Mesendoderm (in vitro differentiated cells): ENCODE data around the gene CD247.
"Not testable (repeated sequence)": the region's sequence is repeated elsewhere in the genome, so short reads cannot be mapped to it uniquely, and the experiment has no call there.

ENCODE experiments used
- DNase-seq: peaks from one replicate; pipeline ENCODE4 v3.0.0; 2013
- H2AK5ac ChIP-seq: 2 replicates; pipeline ENCODE4 v1.6.1; 2013; ENCODE audit warnings: low read length, inconsistent platforms
- H2BK120ac ChIP-seq: 2 replicates; pipeline ENCODE4 v1.6.1; 2013; ENCODE audit warnings: low read depth, mild to moderate bottlenecking, low read length, moderate library complexity, mixed read lengths
- H2BK15ac ChIP-seq: replicated peaks from 2 replicates; pipeline ENCODE4 v1.6.1; 2013; ENCODE audit warnings: low read depth, mild to moderate bottlenecking, moderate library complexity
- H2BK5ac ChIP-seq: 2 replicates; pipeline ENCODE4 v1.6.1; 2013; ENCODE audit warnings: low read length, inconsistent platforms
- H3K18ac ChIP-seq: 2 replicates; pipeline ENCODE4 v1.6.1; 2013; ENCODE audit warnings: mild to moderate bottlenecking, low read length, mixed read lengths
- H3K23ac ChIP-seq: one replicate; pipeline ENCODE4 v1.6.1; 2013; ENCODE audit warnings: low read length
- H3K27ac ChIP-seq: 2 replicates; pipeline ENCODE4 v1.5.1; 2013; ENCODE audit warnings: low read depth, mild to moderate bottlenecking, inconsistent platforms, low read length, moderate library complexity
- H3K27me3 ChIP-seq: 2 replicates; pipeline ENCODE4 v1.6.1; 2013; ENCODE audit warnings: low read length, control low read depth, mild to moderate bottlenecking, inconsistent platforms; ENCODE audit not compliant: insufficient read depth, poor library complexity
- H3K36me3 ChIP-seq: 2 replicates; pipeline ENCODE4 v1.6.1; 2013; ENCODE audit warnings: low read length, inconsistent platforms; ENCODE audit not compliant: control insufficient read depth, insufficient read depth
- H3K4ac ChIP-seq: one replicate; pipeline ENCODE4 v1.6.1; 2013; ENCODE audit warnings: low read depth, mild to moderate bottlenecking, low read length, moderate library complexity
- H3K4me1 ChIP-seq: 2 replicates; pipeline ENCODE4 v1.6.1; 2013; ENCODE audit warnings: low read depth, low read length, inconsistent platforms; ENCODE audit not compliant: control insufficient read depth
- H3K4me2 ChIP-seq: 2 replicates; pipeline ENCODE4 v1.6.1; 2013; ENCODE audit warnings: low read length
- H3K4me3 ChIP-seq: 2 replicates; pipeline ENCODE4 v1.5.1; 2013; ENCODE audit warnings: mild to moderate bottlenecking, low read length
- H3K56ac ChIP-seq: one replicate; pipeline ENCODE4 v1.6.1; 2013; ENCODE audit warnings: low read length
- H3K79me1 ChIP-seq: 2 replicates; pipeline ENCODE4 v1.6.1; 2013; ENCODE audit warnings: low read length, inconsistent platforms
- H3K79me2 ChIP-seq: 2 replicates; pipeline ENCODE4 v1.6.1; 2013; ENCODE audit warnings: mild to moderate bottlenecking, low read length; ENCODE audit not compliant: control insufficient read depth, insufficient read depth
- H3K9ac ChIP-seq: 2 replicates; pipeline ENCODE4 v1.6.1; 2013; ENCODE audit warnings: low read length, inconsistent platforms
- H4K5ac ChIP-seq: one replicate; pipeline ENCODE4 v1.6.1; 2013; ENCODE audit warnings: low read length
- H4K8ac ChIP-seq: one replicate; pipeline ENCODE4 v1.6.1; 2013; ENCODE audit warnings: low read depth, mild to moderate bottlenecking, control low read depth, low read length, moderate library complexity
- WGBS: extraction: QIAGEN DNeasy Blood & Tissue Kit; methylation state at CpG from one replicate; pipeline ENCODE4 v1.1.7; 2013; ENCODE audit warnings: low lambda C conversion rate, missing lambda C conversion rate; ENCODE audit not compliant: insufficient coverage; ENCODE audit errors: extremely low coverage; 5-methylcytosine and 5-hydroxymethylcytosine counted together

Gene CD247

GRCh38 chr1:167563579-167564246, 45.4 kb upstream of the CD247 start:
- Histone ChIP-seq H2BK5ac (no peak overlapping the region), H3K4ac (no peak overlapping the region), H4K8ac (no peak overlapping the region), H3K4me1 (no peaks in the 10 kb centered on the region), H3K4me3 (no peak overlapping the region), H3K79me2 (no peaks in the 10 kb centered on the region), H3K4me2 (no peak overlapping the region), H2AK5ac (no peak overlapping the region), H3K36me3 (no peaks in the 10 kb centered on the region), H3K27me3 (no peaks in the 10 kb centered on the region), H3K79me1 (no peaks in the 10 kb centered on the region), H3K56ac (no peak overlapping the region), H3K27ac (no peak overlapping the region), H3K23ac (no peak overlapping the region), H3K9ac (no peak overlapping the region), H4K5ac (no peak overlapping the region), H2BK15ac (no peak overlapping the region), H2BK120ac (no peak overlapping the region), H3K18ac (no peak overlapping the region)
- WGBS: no CpG with 5 or more reads among the region's 7 CpGs
- no peak for DNase-seq

- Histone ChIP-seq H3K4ac (no peak overlapping the region), H4K5ac (no peak overlapping the region), H3K36me3 (no peaks in the 10 kb centered on the region), H2BK5ac (no peak overlapping the region), H3K79me1 (no peaks in the 10 kb centered on the region), H2BK15ac (no peak overlapping the region), H3K4me2 (no peak overlapping the region), H3K27ac (no peak overlapping the region), H4K8ac (no peak overlapping the region), H3K4me1 (no peaks in the 10 kb centered on the region), H2AK5ac (no peak overlapping the region), H3K23ac (no peak overlapping the region), H3K27me3 (no peaks in the 10 kb centered on the region), H3K79me2 (no peaks in the 10 kb centered on the region), H3K56ac (no peak overlapping the region), H2BK120ac (no peak overlapping the region), H3K9ac (no peak overlapping the region), H3K18ac (no peak overlapping the region), H3K4me3 (no peak overlapping the region)
- WGBS: no CpG with 5 or more reads among the region's 1 CpG
- no peak for DNase-seq
Measured at GRCh38 chr1:167562702-167563101, 44.4 kb upstream of the CD247 start.

GRCh38 chr1:167561753-167562152, 43.4 kb upstream of the CD247 start:
- H3K79me1 ChIP-seq: no peaks in the 10 kb centered on the region
- no peak overlapping the region for H2AK5ac ChIP-seq
- H3K4me2 ChIP-seq: no peak overlapping the region
- no CpG with 5 or more reads among the region's 6 CpGs for WGBS
- H3K56ac ChIP-seq: no peak overlapping the region
- H3K4ac ChIP-seq: no peak overlapping the region
- no peaks in the 10 kb centered on the region for H3K79me2 ChIP-seq
- no peak for DNase-seq
- no peak overlapping the region for H4K5ac ChIP-seq
- no peak overlapping the region for H2BK5ac ChIP-seq
- H3K23ac ChIP-seq: no peak overlapping the region
- H3K18ac ChIP-seq: no peak overlapping the region
- H3K4me1 ChIP-seq: no peaks in the 10 kb centered on the region
- H4K8ac ChIP-seq: no peak overlapping the region
- no peak overlapping the region for H2BK120ac ChIP-seq
- H3K27me3 ChIP-seq: no peaks in the 10 kb centered on the region
- no peak overlapping the region for H3K27ac ChIP-seq
- no peak overlapping the region for H2BK15ac ChIP-seq
- H3K9ac ChIP-seq: no peak overlapping the region
- H3K4me3 ChIP-seq: no peak overlapping the region
- H3K36me3 ChIP-seq: no peaks in the 10 kb centered on the region

GRCh38 chr1:167555971-167556714, 37.8 kb upstream of the CD247 start:
- no peaks in the 10 kb centered on the region for H3K79me2 ChIP-seq
- no peak overlapping the region for H3K4me3 ChIP-seq
- H3K56ac ChIP-seq: peak overlapping the region; percentile 65
- DNase-seq: peak; percentile 84
- no peak overlapping the region for H2BK15ac ChIP-seq
- no peak overlapping the region for H2BK5ac ChIP-seq
- no peak overlapping the region for H2AK5ac ChIP-seq
- no peak overlapping the region for H3K9ac ChIP-seq
- H3K4ac ChIP-seq: no peak overlapping the region
- no peak overlapping the region for H4K5ac ChIP-seq
- H3K36me3 ChIP-seq: no peaks in the 10 kb centered on the region
- no peak overlapping the region for H3K27ac ChIP-seq
- H3K79me1 ChIP-seq: peaks cover 1% of the 10 kb centered on the region
- no peak overlapping the region for H4K8ac ChIP-seq
- H3K4me2 ChIP-seq: no peak overlapping the region
- no CpG with 5 or more reads among the region's 5 CpGs for WGBS
- H2BK120ac ChIP-seq: no peak overlapping the region
- H3K27me3 ChIP-seq: no peaks in the 10 kb centered on the region
- no peaks in the 10 kb centered on the region for H3K4me1 ChIP-seq
- no peak overlapping the region for H3K18ac ChIP-seq
- no peak overlapping the region for H3K23ac ChIP-seq

GRCh38 chr1:167555072-167555471, 36.7 kb upstream of the CD247 start:
- not testable (repeated sequence) for H3K36me3 ChIP-seq, H4K8ac ChIP-seq, H2AK5ac ChIP-seq, H3K79me1 ChIP-seq, H3K27ac ChIP-seq, H4K5ac ChIP-seq, DNase-seq, H3K4me3 ChIP-seq, H3K56ac ChIP-seq, H2BK15ac ChIP-seq, H3K27me3 ChIP-seq, H3K4me1 ChIP-seq, H3K79me2 ChIP-seq, H2BK120ac ChIP-seq, H2BK5ac ChIP-seq, H3K9ac ChIP-seq, H3K4me2 ChIP-seq, H3K4ac ChIP-seq, H3K18ac ChIP-seq, H3K23ac ChIP-seq
- no CpG with 5 or more reads among the region's 1 CpG for WGBS
